Measurements from ENCODE around the gene MYRF. TPM values are rescaled to one million over a fixed set of nuclear protein-coding genes. Genes with fewer than 3 reads are reported as not detected.

Gene MYRF
- total and polyA plus RNA-seq, 2 of the 4 experiments (the other 2 are of a cell fraction): 1.6 to 10.7 TPM

GRCh38 chr11:61799665-61800284, 47.3 kb downstream of the MYRF start:
- Histone ChIP-seq H3K56ac (ENCODE audit: extremely low read depth, insufficient read depth, low read length) (no peak overlapping the region), H3K4me3 (ENCODE audit: insufficient read depth, low read depth, low read length) (no peak overlapping the region), H2BK20ac (ENCODE audit: low read depth, low read length) (no peak overlapping the region), H3K4me1 (ENCODE audit: control insufficient read depth, insufficient read depth, low read length) (peaks cover 3% of the 10 kb centered on the region), H2BK120ac (ENCODE audit: low read depth, low read length) (no peak overlapping the region), H3K9ac (ENCODE audit: low read depth, low read length) (no peak overlapping the region), H3K9me1 (ENCODE audit: insufficient read depth, low read length) (peaks cover 9% of the 10 kb centered on the region), H3K9me3 (ENCODE audit: control insufficient read depth, insufficient read depth, low read length) (no peaks in the 10 kb centered on the region), H3K4ac (ENCODE audit: low read depth, low read length) (no peak overlapping the region), H2AK9ac (replicated peaks; ENCODE audit: low read depth, low read length, poor library complexity) (peak overlapping the region; percentile 16), H3K18ac (ENCODE audit: low read depth, low read length) (no peak overlapping the region), H3K27me3 (ENCODE audit: control insufficient read depth, insufficient read depth, low read length) (no peaks in the 10 kb centered on the region), H4K91ac (ENCODE audit: insufficient read depth, low read depth, low read length) (no peak overlapping the region), H3K4me2 (ENCODE audit: low read depth, low read length) (no peak overlapping the region), H4K20me1 (ENCODE audit: insufficient read depth, low read length) (peaks cover 6% of the 10 kb centered on the region), H3K27ac (ENCODE audit: insufficient read depth, low read length) (no peak overlapping the region), H2BK15ac (ENCODE audit: low read depth, low read length) (no peak overlapping the region), H2AFZ (replicated peaks; ENCODE audit: low read length, poor library complexity) (no peak overlapping the region), H3K23ac (ENCODE audit: low read depth, low read length) (no peak overlapping the region), H4K5ac (ENCODE audit: low read depth, low read length) (no peak overlapping the region), H4K8ac (ENCODE audit: low read depth in 2 of 2, low read length in 2 of 2) (no peak overlapping the region), H2BK5ac (ENCODE audit: low read depth, low read length, poor library complexity, severe bottlenecking) (no peak overlapping the region), H3K36me3 (ENCODE audit: control insufficient read depth, insufficient read depth, low read length) (peaks cover 22% of the 10 kb centered on the region), H3K79me1 (ENCODE audit: low read depth in 1 of 2, low read length in 2 of 2) (peaks cover 21 to 56% of the 10 kb centered on the region in 2 experiments), H3K14ac (replicated peaks; ENCODE audit: low read depth, low read length) (no peak overlapping the region), H2AK5ac (ENCODE audit: low read depth, low read length) (no peak overlapping the region)
- ChIA-PET POLR2A (ENCODE audit: unreplicated experiment) (interaction anchor here (0.5 kb wide), 1 partner anchor 35 kb away, joined by 3 read pairs; no protein-coding TSS in a partner anchor), CTCF (interaction anchor here (1.2 kb wide), 1 partner anchor 15 kb away, joined by 3 read pairs; no protein-coding TSS in a partner anchor)
- TF ChIP-seq BHLHE40 (IDR thresholded peaks at IDR 0.05; ENCODE audit: low read depth, low read length) (no peak), RFX5 (IDR thresholded peaks at IDR 0.05; ENCODE audit: low read depth, low read length) (no peak), ELK1 (IDR thresholded peaks at IDR 0.05; ENCODE audit: borderline replicate concordance, low read depth, low read length) (no peak), MXI1 (IDR thresholded peaks at IDR 0.05; ENCODE audit: borderline replicate concordance, low read depth, low read length) (no peak), NFE2L2 (IDR thresholded peaks at IDR 0.05; ENCODE audit: low read depth, low read length) (no peak), MAFK (IDR thresholded peaks at IDR 0.05; ENCODE audit: low read depth, low read length) (no peak), RCOR1 (IDR thresholded peaks at IDR 0.05; ENCODE audit: insufficient replicate concordance, low read length) (no peak), POLR2A (IDR thresholded peaks at IDR 0.05; ENCODE audit: low read depth, low read length) (no peak), CHD1 (IDR thresholded peaks at IDR 0.05; ENCODE audit: low read depth, low read length) (no peak), CEBPB (IDR thresholded peaks at IDR 0.05; ENCODE audit: low read depth, low read length) (no peak), SMC3 (IDR thresholded peaks at IDR 0.05; ENCODE audit: low read depth, low read length) (no peak), FOS (IDR thresholded peaks at IDR 0.05; ENCODE audit: low read depth, low read length) (no peak), RAD21 (IDR thresholded peaks at IDR 0.05; ENCODE audit: low read length) (no peak), MAZ (IDR thresholded peaks at IDR 0.05; ENCODE audit: borderline replicate concordance, low read depth, low read length) (no peak), USF2 (IDR thresholded peaks at IDR 0.05; ENCODE audit: low read depth, low read length) (no peak), CTCF (conservative IDR thresholded peaks at IDR 0.05; ENCODE audit: low read depth, low read length) (no peak)
- no TSS peak for BruUV-seq (replicated peaks)
- ATAC-seq (ENCODE audit: low read depth) (no peak), DNase-seq (no peak)
- WGBS, 2 experiments (ENCODE audit: extremely low coverage in 2 of 2, insufficient read length in 1 of 2): 100% methylated on average over 1 of the region's 2 CpGs; no CpG with 5 or more reads in 1 of the 2 experiments
- dilution Hi-C loops (cut with HindIII; ENCODE audit: low sequenced_read_pairs, unreplicated experiment) (no loop called here), in situ Hi-C loops (cut with MboI; ENCODE audit: low sequenced_read_pairs) (loop anchor here (5.0 to 10.0 kb wide), 2 partner anchors 153 to 305 kb away; partner anchors contain the start of gene BEST1), intact Hi-C loops (cut with micrococcal nuclease) (no loop called here)
